PC-9 (cell line): ENCODE data around the gene SHISA5.

Experiments used
- CTCF ChIP-seq: fragments of 200-600 bp; sonication (generic); conservative IDR thresholded peaks from 2 replicates; pipeline ENCODE4 v1.6.1; 2017; ENCODE audit warnings: mixed run types, antibody characterized with exemption, mild to moderate bottlenecking, moderate library complexity
- EZH2 ChIP-seq: fragments of 200-600 bp; sonication (generic); IDR thresholded peaks from 2 replicates; pipeline ENCODE4 v1.8.0; 2017; ENCODE audit warnings: antibody characterized with exemption, low read depth

- TF ChIP-seq CTCF (no peak), EZH2 (no peak)
Measured at GRCh38 chr3:48473617-48473952, 30.4 kb downstream of the SHISA5 start.
